HEK293T (cell line): ENCODE measurements around the gene STARD6.

ENCODE experiments used
- CTBP1 ChIP-seq: fragments of 450-650 bp; IDR thresholded peaks from 2 replicates; pipeline ENCODE4 v1.6.1; 2016; ENCODE audit warnings: borderline replicate concordance
- ELF4 ChIP-seq: fragments of 450-650 bp; IDR thresholded peaks from 2 replicates; pipeline ENCODE4 v1.6.1; 2017; ENCODE audit warnings: antibody characterized with exemption
- FOXA1 ChIP-seq: fragments of 450-650 bp; IDR thresholded peaks from 2 replicates; pipeline ENCODE4 v1.6.1; 2016; ENCODE audit warnings: mild to moderate bottlenecking
- SUZ12 ChIP-seq: fragments of 450-650 bp; IDR thresholded peaks from 2 replicates; pipeline ENCODE4 v1.6.1; 2016; ENCODE audit warnings: mild to moderate bottlenecking
- TARDBP ChIP-seq: fragments of 450-650 bp; IDR thresholded peaks from 2 replicates; pipeline ENCODE4 v1.6.1; 2016
- TF ChIP-seq, protein P1 (sequence below): fragments of 450-650 bp; IDR thresholded peaks from 2 replicates; pipeline ENCODE4 v1.6.1; 2016

DNA sequence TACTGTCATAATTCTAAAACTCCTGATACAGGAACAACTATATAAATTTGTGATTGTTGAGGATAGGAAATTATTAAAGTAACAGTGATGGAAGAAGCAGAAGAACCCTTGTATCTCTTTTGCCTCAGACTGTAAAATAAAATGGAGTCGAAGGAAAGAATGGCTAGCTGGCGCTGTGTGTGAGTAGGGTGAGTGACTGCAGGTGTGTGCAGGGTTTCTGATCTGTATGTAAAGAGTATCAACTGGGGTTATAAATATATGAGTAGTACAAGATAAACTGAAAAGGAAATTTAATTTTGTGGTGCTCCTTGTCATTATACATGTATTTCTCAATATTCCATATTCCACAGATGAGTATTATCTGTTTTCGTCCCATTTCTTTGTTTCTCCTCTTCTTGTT lies 73.1 kb downstream of the STARD6 start:
- TF ChIP-seq FOXA1 (no peak), ELF4 (no peak), TARDBP (no peak), SUZ12 (no peak), CTBP1 (no peak)
- TF ChIP-seq, protein P1, sequence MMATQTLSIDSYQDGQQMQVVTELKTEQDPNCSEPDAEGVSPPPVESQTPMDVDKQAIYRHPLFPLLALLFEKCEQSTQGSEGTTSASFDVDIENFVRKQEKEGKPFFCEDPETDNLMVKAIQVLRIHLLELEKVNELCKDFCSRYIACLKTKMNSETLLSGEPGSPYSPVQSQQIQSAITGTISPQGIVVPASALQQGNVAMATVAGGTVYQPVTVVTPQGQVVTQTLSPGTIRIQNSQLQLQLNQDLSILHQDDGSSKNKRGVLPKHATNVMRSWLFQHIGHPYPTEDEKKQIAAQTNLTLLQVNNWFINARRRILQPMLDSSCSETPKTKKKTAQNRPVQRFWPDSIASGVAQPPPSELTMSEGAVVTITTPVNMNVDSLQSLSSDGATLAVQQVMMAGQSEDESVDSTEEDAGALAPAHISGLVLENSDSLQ: no peak
